GM23248 (cell line): Measurements from ENCODE around the gene ADGRA3.

Source experiments
- EZH2 ChIP-seq: fragments of 200-600 bp; sonication (generic); IDR thresholded peaks from 2 replicates; pipeline ENCODE4 v1.6.1; 2018; ENCODE audit warnings: antibody characterized with exemption, mild to moderate bottlenecking; ENCODE audit not compliant: insufficient read depth, poor library complexity, severe bottlenecking
- EZH2phosphoT487 ChIP-seq: fragments of 200-600 bp; sonication (generic); IDR thresholded peaks from 2 replicates; pipeline ENCODE4 v1.6.1; 2018; ENCODE audit warnings: antibody characterized with exemption, moderate library complexity, mild to moderate bottlenecking, low read depth; ENCODE audit not compliant: insufficient read depth

- TF ChIP-seq EZH2 (no peak), EZH2phosphoT487 (no peak)
Measured at GRCh38 chr4:22471419-22471818, 44.4 kb downstream of the ADGRA3 start.
